C1 segment of cervical spinal cord (tissue), 14 donors: Measurements from ENCODE around the gene MYO7A.

Source experiments
- DNase-seq, 14 donors: peaks; one replicate each; lab custom pipeline; 2025; lab: John Stamatoyannopoulos, UW

MYO7A gene

DNA sequence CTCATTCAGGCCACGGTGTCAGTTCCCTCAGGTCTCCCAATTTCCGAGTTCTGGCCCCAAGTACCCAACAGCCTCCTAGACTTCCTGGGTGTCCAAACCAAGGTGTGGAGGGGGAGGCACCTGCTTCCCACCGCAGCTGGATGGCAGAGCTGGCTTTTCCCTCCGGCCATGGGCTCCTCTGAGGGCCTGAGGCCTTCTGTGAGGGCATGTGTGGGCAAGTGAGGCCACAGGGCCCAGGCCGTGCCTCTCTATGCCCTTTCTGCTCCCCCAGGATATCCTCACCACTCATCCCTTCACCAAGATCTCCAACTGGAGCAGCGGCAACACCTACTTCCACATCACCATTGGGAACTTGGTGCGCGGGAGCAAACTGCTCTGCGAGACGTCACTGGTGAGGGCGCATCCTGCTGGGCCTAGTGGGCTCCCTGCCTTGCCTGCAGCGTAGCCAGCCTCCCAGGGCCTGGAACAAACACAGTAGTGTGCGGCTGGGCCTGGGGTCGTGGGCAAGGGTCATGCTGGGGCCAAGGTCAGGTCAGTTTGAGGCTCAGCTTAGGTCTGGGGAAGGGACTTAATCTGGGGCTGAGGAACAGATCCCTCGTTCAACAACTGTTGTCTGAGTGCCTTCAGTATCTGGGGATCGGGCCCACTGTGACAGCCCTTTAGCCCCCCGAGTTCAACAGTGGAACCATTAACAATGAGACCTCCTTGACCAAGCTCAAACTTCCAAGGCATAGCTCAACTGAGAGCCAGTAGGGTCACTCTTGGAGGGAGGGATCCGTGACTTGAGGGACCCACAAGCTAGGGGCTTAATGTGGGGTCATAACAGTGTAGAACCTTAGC, 85.8 kb downstream of the MYO7A start:
- DNase-seq = no peak

DNA sequence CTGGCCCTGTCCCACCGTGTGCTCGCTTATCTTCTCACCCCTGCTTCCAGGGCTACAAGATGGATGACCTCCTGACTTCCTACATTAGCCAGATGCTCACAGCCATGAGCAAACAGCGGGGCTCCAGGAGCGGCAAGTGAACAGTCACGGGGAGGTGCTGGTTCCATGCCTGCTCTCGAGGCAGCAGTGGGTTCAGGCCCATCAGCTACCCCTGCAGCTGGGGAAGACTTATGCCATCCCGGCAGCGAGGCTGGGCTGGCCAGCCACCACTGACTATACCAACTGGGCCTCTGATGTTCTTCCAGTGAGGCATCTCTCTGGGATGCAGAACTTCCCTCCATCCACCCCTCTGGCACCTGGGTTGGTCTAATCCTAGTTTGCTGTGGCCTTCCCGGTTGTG, 86.5 kb downstream of the MYO7A start:
- no peak for DNase-seq

- DNase-seq = no peak
These were observed 87.1 kb downstream of the MYO7A start for GRCh38 chr11:77215106-77215505.

DNA sequence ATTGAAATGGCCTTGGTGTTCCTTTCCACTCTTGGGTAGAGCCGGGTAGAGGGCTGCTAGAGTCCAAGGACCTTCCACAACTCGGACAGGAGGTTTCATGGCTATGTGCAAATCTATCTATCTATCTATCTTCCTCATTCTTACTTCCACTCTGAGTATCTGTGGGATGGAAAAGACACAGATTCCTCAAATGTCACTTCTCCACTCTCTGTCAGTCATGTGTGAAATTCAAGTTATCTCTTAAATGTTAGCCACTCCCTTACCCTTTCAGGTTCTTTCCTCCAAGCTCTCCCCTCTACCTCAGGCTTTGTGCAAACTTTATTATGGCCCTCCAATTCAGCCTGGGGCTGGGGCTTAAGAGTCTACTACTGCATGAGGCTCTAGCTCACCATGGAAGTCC, 89.1 kb downstream of the MYO7A start:
- DNase-seq = no peak

DNA sequence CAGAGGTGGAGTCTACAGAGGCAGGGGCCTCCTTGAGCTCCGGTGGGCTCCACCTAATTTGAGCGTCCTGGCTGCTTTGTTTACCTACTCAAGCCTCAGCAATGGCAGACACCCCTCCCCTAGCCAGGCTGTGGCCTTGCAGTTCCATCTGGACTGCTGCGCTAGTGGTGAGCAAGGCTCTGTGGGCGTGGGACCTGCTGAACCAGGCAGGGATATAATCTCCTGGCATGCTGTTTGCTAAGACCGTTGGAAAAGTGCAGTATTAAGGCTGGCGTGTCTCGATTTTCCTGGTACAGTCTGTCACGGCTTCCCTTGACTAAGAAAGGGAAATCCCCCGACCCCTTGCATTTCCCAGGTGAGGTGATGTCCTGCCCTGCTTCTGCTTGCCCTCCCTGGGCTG, 95.8 kb downstream of the MYO7A start:
- DNase-seq = no peak

DNA sequence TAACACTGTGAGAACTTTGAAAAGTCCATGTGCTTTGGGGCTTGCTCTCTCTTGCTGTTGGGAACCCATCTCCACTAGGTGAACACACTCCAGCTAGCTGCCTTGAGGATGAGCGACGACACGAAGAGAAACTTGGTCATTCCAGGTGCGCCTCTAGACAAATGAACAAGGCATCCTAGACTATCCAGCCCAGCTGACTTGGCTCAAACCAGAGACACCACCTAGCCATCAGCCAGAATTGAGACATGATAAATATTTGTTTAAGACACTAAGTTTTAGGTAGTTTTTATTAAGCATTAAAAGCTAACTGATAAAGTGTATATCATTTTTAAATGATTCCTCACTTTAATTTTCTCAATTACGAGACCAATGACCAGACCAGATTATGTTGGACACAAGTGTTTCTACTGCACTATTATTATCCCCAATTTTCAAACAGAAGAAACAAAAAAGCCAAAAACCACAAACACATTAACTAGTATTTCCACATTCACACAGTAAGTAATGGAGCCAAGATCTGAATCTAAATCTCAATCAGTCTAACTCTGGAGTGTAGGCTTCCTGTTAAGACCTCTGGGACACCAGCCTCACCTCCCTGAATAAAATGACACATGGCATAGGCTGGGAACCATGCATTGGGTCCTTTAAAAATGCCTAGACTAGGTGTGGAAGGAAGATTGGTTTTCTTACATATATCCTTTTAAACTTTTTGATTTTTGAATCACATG, 103.0 kb downstream of the MYO7A start:
- no peak for DNase-seq

GRCh38 chr11:77231800-77232199, 103.8 kb downstream of the MYO7A start:
- no peak for DNase-seq

GRCh38 chr11:77232242-77232641, 104.2 kb downstream of the MYO7A start:
- no peak for DNase-seq

GRCh38 chr11:77233011-77233410, 105.0 kb downstream of the MYO7A start:
- no peak for DNase-seq

DNA sequence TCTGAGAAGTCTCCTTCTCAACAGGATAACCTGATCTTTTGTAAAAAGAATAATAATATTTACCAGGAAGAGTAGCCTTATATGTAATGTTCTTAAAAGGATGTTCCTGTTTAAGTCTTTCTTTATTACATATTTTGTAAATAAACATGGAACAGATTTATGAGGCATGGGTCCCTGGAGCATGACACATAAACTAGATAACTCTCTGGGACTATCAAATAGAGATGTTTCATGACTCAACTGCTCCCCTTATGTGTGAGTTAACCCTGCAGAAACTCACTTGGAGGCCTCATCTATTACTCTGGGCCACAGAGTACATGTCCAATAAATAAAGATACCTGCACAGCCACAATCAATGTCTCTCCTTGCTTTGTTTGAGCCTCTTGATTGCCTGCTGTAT, 108.9 kb downstream of the MYO7A start:
- DNase-seq = no peak

GRCh38 chr11:77244277-77245027, 116.4 kb downstream of the MYO7A start:
- no peak for DNase-seq

GRCh38 chr11:77249427-77249826, 121.4 kb downstream of the MYO7A start:
- no peak for DNase-seq

DNA sequence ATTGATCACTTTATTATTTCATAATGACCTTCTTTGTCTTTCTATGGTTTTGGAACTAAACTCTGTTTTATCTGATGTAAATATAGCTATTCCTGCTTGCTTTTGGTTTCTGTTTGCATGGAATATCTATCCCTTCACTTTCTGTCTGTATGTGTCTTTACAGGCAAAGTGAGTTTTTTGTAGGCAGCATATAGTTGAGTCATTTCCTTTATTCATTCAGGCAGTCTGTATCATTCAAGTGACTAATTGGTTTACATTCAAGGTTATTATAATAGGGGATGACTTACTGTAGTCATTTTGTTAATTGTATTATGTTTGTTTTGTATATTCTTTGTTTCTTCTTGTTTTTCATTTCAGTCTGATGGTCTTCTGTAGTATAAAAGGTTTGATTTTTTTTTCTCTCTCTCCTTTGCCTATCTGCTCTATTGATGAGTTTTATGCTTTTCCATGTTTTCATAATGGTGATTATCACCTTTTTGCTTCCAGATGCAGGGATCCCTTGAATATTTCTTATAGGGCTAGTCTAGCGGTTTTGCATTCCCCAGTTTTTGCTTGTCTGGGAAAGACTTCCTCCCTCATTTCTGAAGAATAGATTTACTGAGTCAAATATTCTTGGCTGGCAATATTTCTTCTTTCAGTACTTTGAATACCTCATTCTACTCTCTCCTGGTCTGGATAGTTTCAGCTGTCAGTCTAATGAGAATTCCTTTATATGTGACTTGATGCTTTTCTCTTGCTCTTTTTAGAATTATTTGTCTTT, 123.0 kb downstream of the MYO7A start:
- no peak for DNase-seq

DNA sequence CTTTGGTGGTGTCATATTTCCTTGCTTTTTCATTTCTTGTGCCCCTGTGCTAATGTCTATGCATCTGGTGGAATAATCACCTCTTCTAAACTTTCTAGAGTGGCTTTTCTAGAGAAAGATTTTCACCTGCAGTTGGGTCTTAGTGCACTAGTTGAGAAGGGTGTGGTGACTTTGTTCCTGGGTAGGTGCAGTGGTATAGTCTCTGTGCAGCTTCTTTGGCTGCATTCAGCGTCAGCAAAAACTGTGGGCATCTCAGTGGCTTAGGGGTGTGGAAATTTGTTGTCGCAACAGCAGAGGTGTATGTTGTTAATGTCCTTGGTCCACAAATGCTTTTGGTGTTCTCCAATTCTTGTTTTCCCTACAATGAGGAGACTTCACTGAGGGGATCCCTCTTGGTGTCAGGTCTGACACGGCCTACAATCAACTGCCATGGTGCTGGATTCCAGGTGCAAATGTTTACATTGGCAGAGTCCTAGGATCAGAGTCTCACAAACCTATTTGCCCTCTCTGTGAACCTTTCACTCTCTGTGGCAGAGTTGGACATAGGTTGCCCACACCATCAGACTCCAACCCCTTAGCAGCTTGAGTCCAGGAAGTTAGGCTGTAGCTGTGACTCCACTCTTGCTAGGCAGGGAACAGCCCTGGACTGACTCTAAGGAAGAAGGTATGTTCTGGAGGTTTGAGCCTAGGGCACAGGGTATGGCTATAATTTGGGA, 124.7 kb downstream of the MYO7A start:
- no peak for DNase-seq

GRCh38 chr11:77253690-77254089, 125.6 kb downstream of the MYO7A start:
- DNase-seq = no peak

DNA sequence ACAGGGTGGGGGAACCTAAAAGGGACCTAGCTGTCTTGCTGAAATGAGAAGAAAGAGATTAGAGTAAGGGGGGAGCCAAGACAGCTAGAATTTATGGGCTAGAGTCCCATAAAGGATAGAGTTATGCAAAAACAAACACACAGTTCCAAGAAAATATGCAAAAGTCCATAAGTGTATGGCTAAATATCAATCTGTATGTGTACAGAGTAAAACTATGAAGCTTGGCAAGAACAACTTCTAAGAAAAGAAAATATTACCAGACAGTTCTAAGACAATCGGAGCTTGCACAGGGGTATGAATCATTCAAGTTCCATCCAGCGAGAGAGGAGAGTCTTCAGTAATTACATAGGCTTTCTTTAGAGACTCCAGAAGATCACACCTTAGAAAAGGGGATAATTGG, 131.6 kb downstream of the MYO7A start:
- DNase-seq = no peak

DNA sequence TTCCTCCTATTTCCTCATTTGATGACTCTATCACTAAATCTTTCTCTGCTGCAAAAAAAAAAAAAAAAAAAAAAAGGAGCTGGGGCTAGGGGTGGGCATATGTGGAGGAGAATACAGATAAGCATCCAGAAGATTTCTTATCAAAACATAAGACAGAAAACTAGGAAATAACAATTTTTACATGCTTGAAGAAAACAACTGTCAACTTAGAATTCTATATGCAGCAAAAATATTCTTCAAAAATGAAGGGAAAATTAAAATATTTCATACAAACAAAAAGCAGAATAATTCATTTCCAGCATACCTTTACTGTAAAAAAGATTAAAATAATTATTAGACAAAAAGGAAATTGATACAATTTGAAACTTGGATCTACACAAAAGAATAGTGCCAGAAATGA, 134.8 kb downstream of the MYO7A start:
- no peak for DNase-seq
